Epithelial cell of proximal tubule (primary cell): ENCODE measurements around the gene PSMA5. TPM values are rescaled to one million over a fixed set of nuclear protein-coding genes. Genes with fewer than 3 reads are reported as not detected.
A peak's percentile ranks its signal among the peaks of the same experiment; 100 is the strongest.
"Not testable (repeated sequence)": the region's sequence is repeated elsewhere in the genome, so short reads cannot be mapped to it uniquely, and the experiment has no call there.

Source experiments
- DNase-seq: peaks from one replicate; pipeline ENCODE4 v3.0.0-alpha.2; 2011; ENCODE audit warnings: low read depth
- H3K4me3 ChIP-seq: 2 replicates; pipeline ENCODE4 v1.5.1; 2011; ENCODE audit warnings: low read depth, mild to moderate bottlenecking, low read length
- total RNA-seq: library from RNA; depleted of rRNA; stranded (reverse); fragments of >200 nt; gene quantifications from 2 replicates; pipeline ENCODE4 v1.2.3, GENCODE V29; 2015
- TF ChIP-seq, protein P1 (sequence below): conservative IDR thresholded peaks from 2 replicates; pipeline ENCODE4 v1.5.1; 2012; ENCODE audit warnings: low read depth, mild to moderate bottlenecking, low read length

PSMA5 gene
- total RNA-seq, 1 donor from 2014 or later, result 67.5 TPM

DNA sequence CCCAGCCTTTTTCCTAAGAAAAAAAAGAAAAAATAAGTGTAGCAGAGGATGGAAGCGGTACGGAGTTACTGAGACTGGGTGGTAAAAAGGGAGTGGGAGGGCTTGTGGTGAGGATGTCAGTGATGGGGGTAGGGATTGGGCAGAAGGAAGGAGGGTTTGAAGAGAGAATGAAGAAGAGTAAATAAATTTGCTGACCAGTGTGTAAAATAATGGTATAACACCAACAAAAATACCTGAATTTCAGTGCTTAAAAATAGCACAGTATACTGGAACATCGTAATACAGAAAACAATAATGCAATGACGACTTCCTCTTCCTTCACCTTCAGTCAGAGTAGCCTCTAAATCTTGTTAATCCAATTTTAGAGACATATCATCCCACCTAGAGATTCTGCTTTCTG lies 21.3 kb upstream of the PSMA5 start:
- no peak for DNase-seq
- TF ChIP-seq, protein P1, sequence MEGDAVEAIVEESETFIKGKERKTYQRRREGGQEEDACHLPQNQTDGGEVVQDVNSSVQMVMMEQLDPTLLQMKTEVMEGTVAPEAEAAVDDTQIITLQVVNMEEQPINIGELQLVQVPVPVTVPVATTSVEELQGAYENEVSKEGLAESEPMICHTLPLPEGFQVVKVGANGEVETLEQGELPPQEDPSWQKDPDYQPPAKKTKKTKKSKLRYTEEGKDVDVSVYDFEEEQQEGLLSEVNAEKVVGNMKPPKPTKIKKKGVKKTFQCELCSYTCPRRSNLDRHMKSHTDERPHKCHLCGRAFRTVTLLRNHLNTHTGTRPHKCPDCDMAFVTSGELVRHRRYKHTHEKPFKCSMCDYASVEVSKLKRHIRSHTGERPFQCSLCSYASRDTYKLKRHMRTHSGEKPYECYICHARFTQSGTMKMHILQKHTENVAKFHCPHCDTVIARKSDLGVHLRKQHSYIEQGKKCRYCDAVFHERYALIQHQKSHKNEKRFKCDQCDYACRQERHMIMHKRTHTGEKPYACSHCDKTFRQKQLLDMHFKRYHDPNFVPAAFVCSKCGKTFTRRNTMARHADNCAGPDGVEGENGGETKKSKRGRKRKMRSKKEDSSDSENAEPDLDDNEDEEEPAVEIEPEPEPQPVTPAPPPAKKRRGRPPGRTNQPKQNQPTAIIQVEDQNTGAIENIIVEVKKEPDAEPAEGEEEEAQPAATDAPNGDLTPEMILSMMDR, result no peak
- H3K4me3 ChIP-seq, result no peak overlapping the region

DNA sequence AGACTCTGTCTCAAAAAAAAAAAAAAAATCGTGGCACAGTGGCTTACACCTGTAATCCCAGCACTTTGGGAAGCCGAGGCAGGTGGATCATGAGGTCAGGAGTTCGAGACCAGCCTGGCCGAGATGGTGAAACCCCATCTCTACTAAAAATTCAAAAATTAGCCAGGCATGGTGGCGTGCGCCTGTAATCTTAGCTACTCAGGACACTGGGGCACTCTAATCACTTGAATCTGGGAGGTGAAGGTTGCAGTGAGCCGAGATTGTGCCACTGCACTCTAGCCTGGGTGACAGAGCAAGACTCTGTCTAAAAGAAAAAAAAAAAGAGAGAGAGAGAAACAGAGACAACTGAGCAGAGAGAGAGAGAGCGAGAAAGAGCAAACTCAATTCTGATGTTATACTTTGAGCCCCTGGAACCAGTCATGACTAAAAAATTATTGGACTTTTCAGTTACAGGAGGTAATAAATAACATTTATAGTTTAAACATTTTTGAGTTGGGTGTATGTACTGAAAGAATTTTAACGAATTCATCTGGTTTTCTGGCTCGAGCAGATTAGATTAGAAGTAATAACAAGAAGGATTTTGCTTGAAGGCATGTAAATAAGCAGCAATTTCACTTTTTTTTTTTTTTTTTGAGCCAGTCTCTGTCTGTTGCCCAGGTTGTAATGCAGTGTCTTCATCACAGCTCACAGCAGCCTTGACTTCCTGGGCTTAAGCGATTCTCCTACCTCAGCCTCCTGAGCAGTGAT lies 19.9 kb upstream of the PSMA5 start:
- not testable (repeated sequence) for DNase-seq, H3K4me3 ChIP-seq

DNA sequence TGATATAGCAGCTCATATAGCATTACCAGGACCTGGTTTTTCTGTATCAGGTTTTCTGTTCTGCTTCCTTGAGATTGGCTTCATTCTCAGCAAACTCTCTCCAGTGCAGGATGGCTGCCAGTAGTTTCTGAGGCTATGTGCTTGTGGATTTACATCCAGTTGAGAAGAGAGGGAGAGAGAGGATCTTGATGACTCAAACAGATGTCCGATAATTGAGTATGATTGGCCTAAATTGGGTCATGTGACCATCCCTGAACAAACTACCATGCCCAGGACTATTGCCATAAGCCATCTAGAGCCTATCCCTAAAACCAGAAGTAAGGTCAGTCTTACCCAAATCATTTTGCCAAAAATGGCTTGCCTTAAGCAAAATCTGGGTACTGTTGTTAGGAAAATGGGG lies 18.1 kb upstream of the PSMA5 start:
- TF ChIP-seq, protein P1, result no peak
- H3K4me3 ChIP-seq, result no peak overlapping the region
- no peak for DNase-seq

DNA sequence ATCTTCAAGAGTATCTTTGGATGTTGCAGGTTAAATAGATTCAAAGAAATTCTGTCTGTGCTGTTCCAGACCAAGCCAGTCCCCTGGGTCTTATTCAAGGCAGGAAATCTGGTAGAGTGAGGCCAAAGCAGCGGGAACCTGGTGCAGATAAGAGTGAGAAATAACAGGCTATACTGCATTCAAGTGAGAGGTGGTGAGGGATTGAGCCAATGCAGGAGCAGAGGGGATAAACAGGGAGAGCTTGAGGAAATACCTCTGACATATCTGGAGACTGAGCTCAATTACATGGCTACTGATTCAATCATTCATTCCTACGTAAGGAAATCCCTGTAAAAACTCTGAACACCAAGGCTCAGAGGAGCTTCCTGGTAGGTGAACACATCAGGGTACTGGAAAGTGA lies 17.2 kb upstream of the PSMA5 start:
- TF ChIP-seq, protein P1, result no peak
- DNase-seq, result no peak
- H3K4me3 ChIP-seq, result no peak overlapping the region

DNA sequence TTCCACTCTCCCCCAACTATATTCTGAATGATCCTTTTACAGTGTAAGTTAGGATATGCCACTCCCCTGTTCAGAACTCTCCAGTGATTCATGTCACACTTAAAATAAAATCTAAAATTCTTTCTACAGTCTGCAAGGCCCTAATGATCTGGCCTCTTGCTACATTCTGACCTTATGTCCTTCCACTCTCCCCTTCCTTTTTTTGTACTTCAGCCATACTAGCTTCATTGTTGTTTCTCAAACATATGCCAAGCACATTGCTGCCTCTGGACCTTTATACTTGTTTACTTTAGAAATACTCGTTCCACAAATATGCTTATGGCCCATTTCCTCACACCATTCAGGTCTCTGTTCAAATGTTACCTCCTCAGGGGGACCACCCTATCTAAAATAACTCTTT lies 14.8 kb upstream of the PSMA5 start:
- DNase-seq, result no peak
- no peak overlapping the region for H3K4me3 ChIP-seq
- TF ChIP-seq, protein P1, result no peak

DNA sequence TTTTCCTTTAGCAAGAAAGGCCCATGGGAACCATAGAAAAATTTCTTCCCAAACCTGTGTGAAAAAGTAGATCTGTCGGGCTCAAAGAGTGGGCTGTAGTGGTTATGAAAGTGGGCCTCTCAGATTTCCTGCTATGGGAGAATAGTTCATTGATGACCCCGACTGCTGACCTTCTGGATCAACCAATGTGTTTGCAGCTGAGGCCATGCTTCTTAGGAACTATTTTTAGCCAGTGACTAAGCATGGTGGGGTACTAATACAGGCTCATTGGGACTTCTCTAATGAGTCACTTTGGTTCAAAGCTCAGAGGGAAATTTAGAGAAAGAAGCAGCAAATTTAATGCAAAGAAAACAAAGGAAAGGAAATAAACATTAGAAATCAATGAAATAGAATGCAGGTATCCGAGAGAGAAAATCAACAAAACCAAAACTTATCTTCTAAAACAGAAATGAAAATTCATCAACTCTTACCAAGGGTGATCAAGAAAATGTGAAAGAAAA lies 12.6 kb upstream of the PSMA5 start:
- peak; percentile 79 for DNase-seq
- TF ChIP-seq, protein P1, result no peak
- H3K4me3 ChIP-seq, result no peak overlapping the region

DNA sequence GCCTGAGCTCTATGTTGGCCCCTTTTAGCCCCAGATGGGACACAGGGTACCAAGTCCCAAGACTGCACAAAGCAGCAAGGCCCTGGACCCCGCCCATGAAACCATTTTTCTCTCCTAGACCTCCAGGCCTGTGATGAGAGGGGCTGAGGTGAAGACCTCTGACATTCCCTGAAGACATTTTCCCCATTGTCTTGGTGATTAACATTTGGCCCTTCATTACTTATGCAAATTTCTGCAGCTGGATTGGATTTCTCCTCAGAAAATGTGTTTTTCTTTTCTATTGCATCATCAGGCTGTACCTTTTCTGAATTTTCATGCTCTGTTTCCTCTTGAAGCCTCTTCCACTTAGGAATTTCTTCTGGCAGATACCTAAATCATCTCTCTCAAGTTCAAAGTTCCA lies 8.2 kb upstream of the PSMA5 start:
- DNase-seq, result no peak
- no peak overlapping the region for H3K4me3 ChIP-seq
- TF ChIP-seq, protein P1, result no peak
